Endothelial cell of umbilical vein (primary cell): ENCODE data around the gene CMTM3. TPM values are rescaled to one million over a fixed set of nuclear protein-coding genes. Genes with fewer than 3 reads are reported as not detected.

ENCODE experiments used
- BruUV-seq: library from RNA; stranded (reverse); fragments of 400-500 nt; replicated peaks from 2 replicates; lab custom pipeline; 2021; lab: Mats Ljungman, UMichigan
- CTCF ChIA-PET: fragments of 300-600, 350-600 bp; sonication (Branson Sonifier 250); formaldehyde crosslinking; loops from one replicate; lab custom pipeline; 2021; ENCODE audit warnings: antibody characterized with exemption, inconsistent platforms; lab: Charles Lee
- POLR2A ChIA-PET: fragments of 300-600, 350-600 bp; sonication (Branson Sonifier 250); formaldehyde crosslinking; loops from one replicate; lab custom pipeline; 2021; ENCODE audit warnings: antibody characterized with exemption, inconsistent platforms; lab: Charles Lee
- DNase-seq: peaks from one replicate; pipeline ENCODE4 v3.0.0-alpha.2; 2011; ENCODE audit warnings: low read depth, low spot score
- FAIRE-seq: peaks from 2 replicates; lab custom pipeline; 2011; peaks lifted over from hg19 to GRCh38; lab: Jason Lieb, UNC
- H2AFZ ChIP-seq: 2 replicates; pipeline ENCODE4 v1.6.0; 2012; ENCODE audit warnings: low read depth, low read length, control low read depth, inconsistent platforms
- H3K27ac ChIP-seq: 2 replicates; pipeline ENCODE4 v1.5.1; 2011; ENCODE audit warnings: low read depth, mild to moderate bottlenecking, control low read depth, low read length, moderate library complexity; ENCODE audit not compliant: insufficient read depth
- H3K27me3 ChIP-seq, 2 experiments: 2 replicates each; pipeline versions ENCODE4 v1.6.0 to v1.6.1; 2011; ENCODE audit warnings: low read length in 2 of 2, mixed read lengths in 1 of 2; ENCODE audit not compliant: control insufficient read depth in 2 of 2, insufficient read depth in 2 of 2
- H3K36me3 ChIP-seq, 2 experiments: 2 replicates in 1 of 2; 3 replicates in 1 of 2; pipeline ENCODE4 v1.5.1; 2011; ENCODE audit warnings: low read length in 2 of 2, mild to moderate bottlenecking in 1 of 2, moderate library complexity in 1 of 2; ENCODE audit not compliant: control insufficient read depth in 2 of 2, insufficient read depth in 2 of 2; ENCODE audit errors: extremely low read depth in 1 of 2
- H3K4me1 ChIP-seq: 3 replicates; pipeline ENCODE4 v1.5.1; 2011; ENCODE audit warnings: mild to moderate bottlenecking, low read length; ENCODE audit not compliant: control insufficient read depth, insufficient read depth; ENCODE audit errors: extremely low read depth
- H3K4me2 ChIP-seq: 2 replicates; pipeline ENCODE4 v1.6.1; 2011; ENCODE audit warnings: low read length, control low read depth, mixed read lengths; ENCODE audit not compliant: insufficient read depth
- H3K4me3 ChIP-seq, 3 experiments: fragments of 200-600 bp in 1 of 3; sonication (generic), shearing (Covaris generic) in 1 of 3; replicated peaks in 1 of 3; 2 replicates each; pipeline ENCODE4 v1.5.1; 2011 to 2016; ENCODE audit warnings: control low read depth in 3 of 3, low read length in 3 of 3, mild to moderate bottlenecking in 2 of 3, inconsistent platforms in 1 of 3, low read depth in 1 of 3, moderate library complexity in 1 of 3; ENCODE audit not compliant: insufficient read depth in 1 of 3
- H3K79me2 ChIP-seq: 2 replicates; pipeline ENCODE4 v1.6.0; 2012; ENCODE audit warnings: low read length, inconsistent platforms; ENCODE audit not compliant: control insufficient read depth, insufficient read depth
- H3K9ac ChIP-seq: replicated peaks from 2 replicates; pipeline ENCODE3; 2011; ENCODE audit warnings: low read length, control low read depth; ENCODE audit not compliant: insufficient read depth; ENCODE audit errors: extremely low read depth
- H3K9me1 ChIP-seq: replicated peaks from 3 replicates; pipeline ENCODE4 v1.6.0; 2011; ENCODE audit warnings: mild to moderate bottlenecking, low read length; ENCODE audit not compliant: control insufficient read depth, insufficient read depth; ENCODE audit errors: extremely low read depth
- H3K9me3 ChIP-seq: replicated peaks from 2 replicates; pipeline ENCODE4 v1.5.1; 2012; ENCODE audit warnings: low read length, inconsistent platforms; ENCODE audit not compliant: control insufficient read depth, insufficient read depth
- H4K20me1 ChIP-seq: replicated peaks from 2 replicates; pipeline ENCODE3; 2011; ENCODE audit warnings: mild to moderate bottlenecking, low read length; ENCODE audit not compliant: control insufficient read depth, insufficient read depth; ENCODE audit errors: extremely low read depth
- EZH2 ChIP-seq: IDR thresholded peaks from 2 replicates; pipeline ENCODE4 v1.6.1; 2012; ENCODE audit warnings: borderline replicate concordance, low read depth, mild to moderate bottlenecking, moderate library complexity, low read length, inconsistent platforms; ENCODE audit not compliant: severe bottlenecking
- FOS ChIP-seq: IDR thresholded peaks from 2 replicates; pipeline ENCODE4 v1.6.1; 2011; ENCODE audit warnings: mild to moderate bottlenecking, low read length, moderate library complexity, borderline replicate concordance; ENCODE audit not compliant: insufficient read depth
- GATA2 ChIP-seq: IDR thresholded peaks from 2 replicates; pipeline ENCODE4 v1.7.0; 2011; ENCODE audit warnings: low read depth, mild to moderate bottlenecking, moderate library complexity, mixed read lengths, low read length; ENCODE audit not compliant: insufficient read length, insufficient read depth
- JUN ChIP-seq: IDR thresholded peaks from 2 replicates; pipeline ENCODE4 v1.6.1; 2011; ENCODE audit warnings: borderline replicate concordance, low read depth; ENCODE audit not compliant: insufficient read length, insufficient read depth
- MYC ChIP-seq: IDR thresholded peaks from one replicate; pipeline ENCODE4 v1.6.1; 2011; ENCODE audit warnings: mild to moderate bottlenecking, low read depth, low read length
- POLR2A ChIP-seq: IDR thresholded peaks from 2 replicates; pipeline ENCODE4 v1.6.1; 2012; ENCODE audit warnings: low read depth, mild to moderate bottlenecking, control low read depth, low read length
- POLR2AphosphoS5 ChIP-seq: IDR thresholded peaks from 2 replicates; pipeline ENCODE4 v1.6.1; 2012; ENCODE audit warnings: low read depth, mild to moderate bottlenecking, control low read depth, low read length, moderate library complexity; ENCODE audit not compliant: insufficient read depth
- dilution Hi-C: fragments of 300-500 bp; cut with MboI; formaldehyde crosslinking; loops from one replicate; pipeline ENCODE4 v1.15.0; 2019; ENCODE audit warnings: low sequenced_read_pairs; ENCODE audit not compliant: extremely low pct_ligation_motif_present
- intact Hi-C: fragments of 100-400 bp; cut with micrococcal nuclease; formaldehyde crosslinking; loops from one replicate; pipeline ENCODE4 v1.10.0; 2022
- polyA plus RNA-seq, 4 experiments: library from polyadenylated mRNA; depleted of rRNA in 3 of 4; stranded (reverse) in 3 of 4; unstranded in 1 of 4; fragments of >200 nt; gene quantifications; 2 replicates each; pipeline versions ENCODE4 v1.2.1 to v1.2.3, GENCODE V29; 2011 to 2012; ENCODE audit warnings: missing spikeins in 1 of 4
- total RNA-seq: library from RNA; stranded (reverse); gene quantifications from 2 replicates; pipeline ENCODE4 v1.2.3, GENCODE V29; 2021
- TF ChIP-seq, protein P1 (sequence below): IDR thresholded peaks from 2 replicates; pipeline ENCODE4 v1.6.1; 2011; ENCODE audit not compliant: insufficient read depth, insufficient read length
- TF ChIP-seq, protein P2 (sequence below), 2 donors: IDR thresholded peaks; 1 replicate in 1 of 2; 2 replicates in 1 of 2; pipeline ENCODE4 v1.5.1; 2011; ENCODE audit warnings: low read length in 2 of 2, mild to moderate bottlenecking in 2 of 2, moderate library complexity in 2 of 2, control low read depth in 1 of 2, inconsistent platforms in 1 of 2, low read depth in 1 of 2; ENCODE audit not compliant: insufficient read depth in 1 of 2; ENCODE audit errors: extremely low read depth in 1 of 2

Gene CMTM3
- total and polyA plus RNA-seq, 2 donors (not counting 3 experiments of a cell fraction or from before 2014, with no cell fraction given): 83.6 to 86.2 TPM

DNA sequence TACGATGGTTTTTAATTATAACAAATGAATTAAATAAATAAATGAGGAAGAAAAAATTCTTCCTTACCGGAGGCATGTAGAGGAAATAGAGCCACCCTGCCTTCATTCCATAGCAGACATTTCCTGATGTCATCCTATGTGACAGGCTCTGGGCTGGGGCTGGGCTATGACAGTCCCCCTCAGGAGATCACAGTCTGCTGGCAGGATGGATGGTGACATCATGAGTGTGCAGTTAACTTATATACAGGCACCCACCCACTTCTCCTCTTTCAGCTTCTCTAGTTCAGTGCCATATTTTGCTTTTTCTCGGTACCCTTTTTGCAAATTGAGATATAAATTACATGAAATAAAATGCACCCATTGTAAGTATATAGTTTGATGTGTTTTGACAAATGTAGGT, 6.4 kb upstream of the CMTM3 start:
- no peak overlapping the region for H3K9ac ChIP-seq
- H3K36me3 ChIP-seq: no peaks in the 10 kb centered on the region
- no peak for FAIRE-seq
- H3K9me1 ChIP-seq: no peaks in the 10 kb centered on the region
- no peak for DNase-seq
- H3K9me3 ChIP-seq: no peaks in the 10 kb centered on the region
- H3K4me3 ChIP-seq: no peak overlapping the region
- dilution Hi-C loops: no loop called here
- no TSS peak for BruUV-seq
- POLR2A ChIA-PET: no interaction called here
- H4K20me1 ChIP-seq: no peaks in the 10 kb centered on the region
- intact Hi-C loops: no loop called here
- H2AFZ ChIP-seq: no peak overlapping the region
- peaks cover 0 to 13% of the 10 kb centered on the region in 2 experiments for H3K27me3 ChIP-seq
- H3K4me2 ChIP-seq: no peak overlapping the region
- no peaks in the 10 kb centered on the region for H3K4me1 ChIP-seq
- no peak for TF ChIP-seq GATA2
- no peak for TF ChIP-seq MYC
- TF ChIP-seq JUN: no peak
- no peak for TF ChIP-seq POLR2A
- TF ChIP-seq, protein P1, sequence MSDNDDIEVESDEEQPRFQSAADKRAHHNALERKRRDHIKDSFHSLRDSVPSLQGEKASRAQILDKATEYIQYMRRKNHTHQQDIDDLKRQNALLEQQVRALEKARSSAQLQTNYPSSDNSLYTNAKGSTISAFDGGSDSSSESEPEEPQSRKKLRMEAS: no peak
- no peak for TF ChIP-seq FOS
- TF ChIP-seq EZH2: no peak
- TF ChIP-seq, protein P2, sequence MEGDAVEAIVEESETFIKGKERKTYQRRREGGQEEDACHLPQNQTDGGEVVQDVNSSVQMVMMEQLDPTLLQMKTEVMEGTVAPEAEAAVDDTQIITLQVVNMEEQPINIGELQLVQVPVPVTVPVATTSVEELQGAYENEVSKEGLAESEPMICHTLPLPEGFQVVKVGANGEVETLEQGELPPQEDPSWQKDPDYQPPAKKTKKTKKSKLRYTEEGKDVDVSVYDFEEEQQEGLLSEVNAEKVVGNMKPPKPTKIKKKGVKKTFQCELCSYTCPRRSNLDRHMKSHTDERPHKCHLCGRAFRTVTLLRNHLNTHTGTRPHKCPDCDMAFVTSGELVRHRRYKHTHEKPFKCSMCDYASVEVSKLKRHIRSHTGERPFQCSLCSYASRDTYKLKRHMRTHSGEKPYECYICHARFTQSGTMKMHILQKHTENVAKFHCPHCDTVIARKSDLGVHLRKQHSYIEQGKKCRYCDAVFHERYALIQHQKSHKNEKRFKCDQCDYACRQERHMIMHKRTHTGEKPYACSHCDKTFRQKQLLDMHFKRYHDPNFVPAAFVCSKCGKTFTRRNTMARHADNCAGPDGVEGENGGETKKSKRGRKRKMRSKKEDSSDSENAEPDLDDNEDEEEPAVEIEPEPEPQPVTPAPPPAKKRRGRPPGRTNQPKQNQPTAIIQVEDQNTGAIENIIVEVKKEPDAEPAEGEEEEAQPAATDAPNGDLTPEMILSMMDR (IDR thresholded peaks at IDR 0.05; ENCODE audit: extremely low read depth in 1 of 2, insufficient read depth in 1 of 2, low read depth in 1 of 2, low read length in 2 of 2): no peak
- no peak for TF ChIP-seq POLR2AphosphoS5
- no peak overlapping the region for H3K27ac ChIP-seq
- no peaks in the 10 kb centered on the region for H3K79me2 ChIP-seq
- CTCF ChIA-PET: interaction anchor here (0.9 to 4.2 kb wide), 3 partner anchors 10 to 232 kb away, joined by 3 to 26 read pairs (median 4); partner anchors contain the start of gene NAE1
